Retinal pigment epithelial cell (primary cell): ENCODE measurements around the gene RMND5B.
"Not testable (repeated sequence)": the region's sequence is repeated elsewhere in the genome, so short reads cannot be mapped to it uniquely, and the experiment has no call there.

Experiments used
- DNase-seq: peaks from one replicate; pipeline ENCODE4 v3.0.0-alpha.2; 2010; ENCODE audit warnings: low read depth
- H3K4me3 ChIP-seq: 2 replicates; pipeline ENCODE4 v1.5.1; 2011; ENCODE audit warnings: mild to moderate bottlenecking, low read length, control low read depth, moderate library complexity
- TF ChIP-seq, protein P1 (sequence below): conservative IDR thresholded peaks from 2 replicates; pipeline ENCODE4 v1.5.1; 2011; ENCODE audit warnings: low read depth, low read length, control low read depth, inconsistent platforms

RMND5B gene

DNA sequence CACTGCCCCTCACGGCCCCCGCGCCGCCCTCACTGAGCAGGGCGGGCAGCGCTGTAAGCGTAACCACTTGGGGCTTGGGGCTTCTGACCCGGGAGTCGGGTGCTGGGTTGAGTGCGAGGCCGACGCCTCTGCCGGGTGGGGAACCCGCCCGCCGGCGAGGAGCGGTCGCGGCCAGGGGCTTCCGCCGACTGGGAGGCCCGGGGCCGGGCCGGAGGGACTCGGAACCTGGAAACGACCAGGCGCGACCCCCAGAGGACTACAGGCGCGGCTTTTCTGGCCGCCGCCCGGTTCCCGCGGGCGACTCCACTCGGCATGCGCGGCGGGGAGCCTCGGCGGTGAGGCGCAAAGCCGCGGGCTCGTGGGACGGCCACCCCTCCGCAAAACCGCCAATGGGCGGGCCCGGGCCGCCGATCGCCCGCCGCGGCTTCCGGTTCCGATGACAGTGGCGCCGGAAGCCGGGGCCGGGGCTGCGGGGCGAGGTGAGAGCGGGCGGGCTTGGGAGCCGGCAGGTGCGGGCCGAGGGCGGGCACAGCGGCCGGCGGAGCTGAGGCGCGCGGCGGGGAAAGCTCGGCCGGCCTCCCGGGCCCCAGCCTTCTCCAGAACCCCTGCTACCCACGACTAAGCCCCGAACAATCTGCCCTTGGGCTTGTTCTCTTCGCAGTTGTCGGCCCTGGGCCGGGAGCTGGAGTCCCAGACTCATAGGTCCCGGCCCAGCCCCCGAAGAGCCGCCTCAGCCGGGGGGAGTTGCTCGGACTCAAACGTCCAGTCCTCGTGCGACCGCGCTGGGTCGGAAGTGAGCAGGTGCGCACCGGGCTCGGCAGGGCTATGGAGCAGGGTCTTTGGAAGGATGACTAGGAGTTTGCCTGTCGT is at the start of gene RMND5B:
RMND5B (plus strand) TSS at position 439 of the 870 bp plus-strand sequence. CDS start 7,106 bp downstream, outside the sequence.
- H3K4me3 ChIP-seq, result peak within 1 kb of the TSS; percentile 80
- DNase-seq, result peak; percentile 18
- TF ChIP-seq, protein P1, sequence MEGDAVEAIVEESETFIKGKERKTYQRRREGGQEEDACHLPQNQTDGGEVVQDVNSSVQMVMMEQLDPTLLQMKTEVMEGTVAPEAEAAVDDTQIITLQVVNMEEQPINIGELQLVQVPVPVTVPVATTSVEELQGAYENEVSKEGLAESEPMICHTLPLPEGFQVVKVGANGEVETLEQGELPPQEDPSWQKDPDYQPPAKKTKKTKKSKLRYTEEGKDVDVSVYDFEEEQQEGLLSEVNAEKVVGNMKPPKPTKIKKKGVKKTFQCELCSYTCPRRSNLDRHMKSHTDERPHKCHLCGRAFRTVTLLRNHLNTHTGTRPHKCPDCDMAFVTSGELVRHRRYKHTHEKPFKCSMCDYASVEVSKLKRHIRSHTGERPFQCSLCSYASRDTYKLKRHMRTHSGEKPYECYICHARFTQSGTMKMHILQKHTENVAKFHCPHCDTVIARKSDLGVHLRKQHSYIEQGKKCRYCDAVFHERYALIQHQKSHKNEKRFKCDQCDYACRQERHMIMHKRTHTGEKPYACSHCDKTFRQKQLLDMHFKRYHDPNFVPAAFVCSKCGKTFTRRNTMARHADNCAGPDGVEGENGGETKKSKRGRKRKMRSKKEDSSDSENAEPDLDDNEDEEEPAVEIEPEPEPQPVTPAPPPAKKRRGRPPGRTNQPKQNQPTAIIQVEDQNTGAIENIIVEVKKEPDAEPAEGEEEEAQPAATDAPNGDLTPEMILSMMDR, result no peak

DNA sequence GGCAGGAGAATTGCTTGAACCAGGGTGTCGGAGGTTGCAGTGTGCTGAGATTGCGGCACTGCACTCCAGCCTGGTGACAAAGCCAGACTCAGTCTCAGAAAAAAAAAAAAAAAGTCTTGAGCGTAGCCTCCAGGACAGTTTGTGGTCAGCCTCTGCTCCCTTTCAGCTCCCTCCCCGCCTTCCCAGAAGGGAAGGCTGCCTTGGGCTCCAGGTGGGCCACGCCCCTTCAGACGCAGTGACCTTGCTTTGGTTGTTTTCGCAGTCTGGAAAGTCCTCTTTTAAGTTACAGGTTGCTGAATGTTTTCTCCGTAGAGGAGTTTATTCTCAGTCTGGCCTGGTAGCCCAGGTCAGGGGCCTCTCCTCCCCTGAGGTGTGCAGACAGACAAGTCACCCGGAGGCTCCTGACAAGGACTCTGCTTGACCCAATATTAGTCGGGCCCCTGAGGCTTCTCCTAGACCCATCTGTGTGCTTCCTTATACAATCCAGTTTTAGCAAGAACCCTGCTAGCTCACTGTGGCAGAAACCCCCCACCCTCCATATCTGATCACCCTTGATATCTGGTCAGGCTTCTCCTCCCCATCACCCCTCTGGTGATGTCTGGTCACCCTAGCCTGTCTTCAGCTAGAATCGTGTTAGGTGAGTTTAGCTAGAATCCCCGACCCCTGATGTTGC is 49.1 kb upstream of the RMND5B start:
- no peak for DNase-seq
- TF ChIP-seq, protein P1, result no peak
- H3K4me3 ChIP-seq, result no peak overlapping the region

DNA sequence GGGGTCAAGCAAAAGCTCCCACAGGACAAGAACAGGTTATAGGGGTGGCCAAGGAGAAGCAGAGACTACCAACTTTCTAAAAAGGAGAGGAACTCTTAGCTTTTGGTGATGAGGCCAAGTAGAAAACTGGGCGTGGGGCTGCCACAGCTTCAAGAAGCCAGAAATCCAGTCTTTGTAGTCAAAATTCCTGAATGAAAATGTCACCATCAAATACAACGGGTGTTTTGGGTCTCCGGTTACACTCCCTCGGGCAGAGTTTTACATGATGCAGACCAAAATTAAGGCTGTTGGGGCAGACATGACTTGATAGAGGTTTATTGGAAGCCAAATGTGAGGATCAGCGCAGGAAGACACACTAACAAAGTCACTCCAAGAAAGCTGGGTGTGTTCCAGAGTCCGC is 46.9 kb upstream of the RMND5B start:
- TF ChIP-seq, protein P1, result no peak
- H3K4me3 ChIP-seq, result no peak overlapping the region
- no peak for DNase-seq

GRCh38 chr5:178085316-178085715 is 45.5 kb upstream of the RMND5B start:
- H3K4me3 ChIP-seq, result no peak overlapping the region
- no peak for DNase-seq
- TF ChIP-seq, protein P1, result no peak

DNA sequence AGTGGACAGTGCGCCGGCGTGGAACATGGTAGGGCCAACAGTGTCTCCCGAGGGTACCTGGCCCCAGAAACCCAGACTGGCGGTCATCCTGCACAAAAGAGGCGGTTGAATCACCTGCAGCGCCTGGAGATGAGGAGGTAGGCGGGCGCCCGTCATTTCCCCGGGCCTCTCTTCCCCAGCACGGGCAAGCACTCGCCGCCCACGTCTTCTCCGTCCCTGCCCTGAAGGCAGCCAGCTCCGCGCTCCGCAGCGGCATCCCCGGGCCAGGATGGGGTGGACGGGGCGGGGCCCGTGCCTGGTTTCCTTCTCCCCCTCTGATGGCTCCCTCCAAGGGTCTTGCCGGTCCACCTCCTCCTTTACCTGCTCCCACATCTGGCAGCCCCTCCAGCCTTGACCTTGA is 44.5 kb upstream of the RMND5B start:
- TF ChIP-seq, protein P1, result no peak
- no peak overlapping the region for H3K4me3 ChIP-seq
- DNase-seq, result no peak

DNA sequence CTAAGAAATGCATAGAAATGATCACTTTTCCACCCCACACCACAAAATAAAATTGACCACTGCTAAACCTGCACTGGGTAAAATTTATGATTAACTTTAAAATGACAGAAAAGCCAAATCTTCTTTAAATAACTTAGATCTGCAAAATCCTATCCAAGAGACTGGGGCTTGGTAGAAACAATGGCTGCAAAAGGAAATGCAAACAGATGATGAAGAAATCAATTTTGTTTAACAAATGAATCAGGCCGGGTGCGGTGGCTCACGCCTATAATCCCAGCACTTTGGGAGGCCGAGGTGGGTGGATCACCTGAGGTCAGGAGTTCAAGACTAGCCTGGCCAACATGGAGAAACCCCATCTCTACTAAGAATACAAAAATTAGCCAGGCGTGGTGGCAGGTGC is 43.6 kb upstream of the RMND5B start:
- DNase-seq, H3K4me3 ChIP-seq: not testable (repeated sequence)

DNA sequence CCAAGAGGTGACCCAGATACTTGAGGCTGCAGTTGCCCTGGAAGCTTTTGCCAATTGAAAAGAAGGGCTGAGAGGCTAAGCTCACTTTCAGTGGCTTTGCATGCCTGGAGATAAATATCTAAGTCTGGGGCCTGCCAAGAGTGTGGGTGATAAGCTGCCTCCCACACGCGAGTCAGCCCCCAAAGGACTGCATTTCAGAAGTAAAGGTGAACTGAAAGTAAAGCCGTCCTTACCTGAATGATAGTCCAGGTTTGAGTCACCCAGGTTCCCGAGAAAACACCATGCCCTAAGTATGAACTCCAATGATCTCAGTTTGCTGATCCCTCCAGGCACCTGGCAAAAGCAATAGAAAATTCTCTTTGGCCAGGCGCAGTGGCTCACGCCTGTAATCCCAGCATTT is 40.0 kb upstream of the RMND5B start:
- H3K4me3 ChIP-seq, result no peak overlapping the region
- TF ChIP-seq, protein P1, result no peak
- DNase-seq, result no peak
